CD4-positive, alpha-beta memory T cell (primary cell): ENCODE measurements around the gene ADAMTS3. TPM values are rescaled to one million over a fixed set of nuclear protein-coding genes. Genes with fewer than 3 reads are reported as not detected.
A peak's percentile ranks its signal among the peaks of the same experiment; 100 is the strongest.

Source experiments
- CTCF ChIA-PET: fragments of 350-600 bp; sonication (Branson Sonifier 250); formaldehyde crosslinking; loops from one replicate; lab custom pipeline; 2021; ENCODE audit warnings: inconsistent platforms; ENCODE audit not compliant: partially characterized antibody; lab: Charles Lee
- POLR2A ChIA-PET: fragments of 350-600 bp; sonication (Branson Sonifier 250); formaldehyde crosslinking; loops from one replicate; lab custom pipeline; 2021; ENCODE audit not compliant: partially characterized antibody; lab: Charles Lee
- DNase-seq, 5 donors: peaks; one replicate each; pipeline versions ENCODE4 v3.0.0 to v3.0.0-alpha.2; 2020 to 2022; ENCODE audit warnings: mixed read lengths in 1 of 5
- H3K27ac ChIP-seq: one replicate; pipeline ENCODE4 v1.7.0; 2013; ENCODE audit warnings: low read depth, low read length
- H3K27me3 ChIP-seq: 2 replicates; pipeline ENCODE4 v1.7.0; 2013; ENCODE audit warnings: mild to moderate bottlenecking, low read length, moderate library complexity; ENCODE audit not compliant: insufficient read depth
- H3K36me3 ChIP-seq: 2 replicates; pipeline ENCODE4 v1.7.0; 2013; ENCODE audit warnings: mild to moderate bottlenecking, low read length, moderate library complexity; ENCODE audit not compliant: insufficient read depth
- H3K4me1 ChIP-seq: 2 replicates; pipeline ENCODE4 v1.7.0; 2013; ENCODE audit warnings: mild to moderate bottlenecking, low read length, moderate library complexity; ENCODE audit not compliant: insufficient read depth
- H3K4me3 ChIP-seq, 2 donors: one replicate each; pipeline ENCODE4 v1.7.0; 2013; ENCODE audit warnings: low read length in 2 of 2, mild to moderate bottlenecking in 1 of 2
- H3K9me3 ChIP-seq, 2 donors: one replicate each; pipeline ENCODE4 v1.7.0; 2013; ENCODE audit warnings: low read length in 2 of 2, control low read depth in 1 of 2; ENCODE audit not compliant: control insufficient read depth in 1 of 2
- H3K27ac Mint-ChIP-seq, 7 donors: one replicate each; pipeline ENCODE4 v1.8.0; 2020 to 2021; ENCODE audit warnings: mixed read lengths in 7 of 7, mild to moderate bottlenecking in 6 of 7, inconsistent platforms in 3 of 7, moderate library complexity in 3 of 7
- H3K27me3 Mint-ChIP-seq, 2 donors: one replicate each; pipeline ENCODE4 v1.8.0; 2020 to 2021; ENCODE audit warnings: mixed read lengths in 2 of 2
- H3K36me3 Mint-ChIP-seq, 2 donors: one replicate each; pipeline ENCODE4 v1.8.0; 2020 to 2021; ENCODE audit warnings: mixed read lengths in 2 of 2, inconsistent platforms in 1 of 2, mild to moderate bottlenecking in 1 of 2
- H3K4me1 Mint-ChIP-seq, 4 donors: one replicate each; pipeline ENCODE4 v1.8.0; 2020 to 2021; ENCODE audit warnings: mixed read lengths in 4 of 4, mild to moderate bottlenecking in 1 of 4
- H3K4me3 Mint-ChIP-seq, 8 donors: one replicate each; pipeline ENCODE4 v1.8.0; 2020 to 2021; ENCODE audit warnings: mixed read lengths in 8 of 8, mild to moderate bottlenecking in 7 of 8, moderate library complexity in 6 of 8, inconsistent platforms in 3 of 8
- H3K9me3 Mint-ChIP-seq, 8 donors: one replicate each; pipeline ENCODE4 v1.8.0; 2020 to 2021; ENCODE audit warnings: mixed read lengths in 8 of 8, mild to moderate bottlenecking in 5 of 8, inconsistent platforms in 3 of 8, moderate library complexity in 1 of 8
- intact Hi-C: fragments of 100-400 bp; cut with micrococcal nuclease; formaldehyde crosslinking; loops from one replicate; pipeline ENCODE4 v1.15.1; 2023
- polyA plus RNA-seq, 2 donors: library from polyadenylated mRNA; unstranded; fragments of 300-500 nt; fragmentation: Illumina TruSeq; gene quantifications; one replicate each; pipeline ENCODE4 v1.2.3, GENCODE V29; 2021
- total RNA-seq, 2 experiments: library from RNA; stranded (reverse); gene quantifications; one replicate each; pipeline ENCODE4 v1.2.3, GENCODE V29; 2021

The ADAMTS3 gene
- total and polyA plus RNA-seq, 4 experiments from 2014 or later = not detected

- H3K4me3 Mint-ChIP-seq = no peak overlapping the region
- ChIA-PET CTCF (no interaction called here), POLR2A (no interaction called here)
- peaks cover 0 to 3% of the 10 kb centered on the region in 2 donors for H3K27me3 Mint-ChIP-seq
- Histone ChIP-seq H3K27ac (no peak overlapping the region), H3K9me3 (no peaks in the 10 kb centered on the region), H3K36me3 (no peaks in the 10 kb centered on the region), H3K27me3 (no peaks in the 10 kb centered on the region), H3K4me3 (no peak overlapping the region), H3K4me1 (no peaks in the 10 kb centered on the region)
- no peaks in the 10 kb centered on the region for H3K36me3 Mint-ChIP-seq
- peak in 2 of 5 donors; percentile 5 to 7 for DNase-seq
- H3K27ac Mint-ChIP-seq = no peak overlapping the region
- H3K4me1 Mint-ChIP-seq = peaks cover 0 to 3% (median 1%) of the 10 kb centered on the region in 4 donors
- no peaks in the 10 kb centered on the region for H3K9me3 Mint-ChIP-seq
- intact Hi-C loops = no loop called here
Measured at GRCh38 chr4:72295966-72296557, 273.0 kb downstream of the ADAMTS3 start.

- H3K36me3 Mint-ChIP-seq = no peaks in the 10 kb centered on the region
- intact Hi-C loops = no loop called here
Measured at GRCh38 chr4:72290737-72291136, 278.3 kb downstream of the ADAMTS3 start.

GRCh38 chr4:72286910-72287309 lies 282.1 kb downstream of the ADAMTS3 start:
- Mint-ChIP-seq H3K27ac (no peak overlapping the region), H3K4me3 (no peak overlapping the region), H3K36me3 (no peaks in the 10 kb centered on the region), H3K9me3 (no peaks in the 10 kb centered on the region), H3K4me1 (no peaks in the 10 kb centered on the region), H3K27me3 (peaks cover 0 to 2% of the 10 kb centered on the region in 2 donors)
- Histone ChIP-seq H3K27me3 (no peaks in the 10 kb centered on the region), H3K4me3 (no peak overlapping the region), H3K9me3 (no peaks in the 10 kb centered on the region), H3K27ac (no peak overlapping the region), H3K4me1 (no peaks in the 10 kb centered on the region), H3K36me3 (no peaks in the 10 kb centered on the region)
- intact Hi-C loops = no loop called here
- no peak for DNase-seq
- CTCF ChIA-PET = interaction anchor here (1.1 kb wide), 1 partner anchor 14 kb away, joined by 6 read pairs; no protein-coding TSS in a partner anchor
- POLR2A ChIA-PET = no interaction called here

More at GRCh38 chr4:72290737-72291136, 278.3 kb downstream of the ADAMTS3 start:
- DNase-seq = no peak
- Histone ChIP-seq H3K9me3 (no peaks in the 10 kb centered on the region), H3K36me3 (no peaks in the 10 kb centered on the region), H3K4me3 (no peak overlapping the region), H3K4me1 (no peaks in the 10 kb centered on the region), H3K27me3 (no peaks in the 10 kb centered on the region), H3K27ac (no peak overlapping the region)
- no peaks in the 10 kb centered on the region for H3K4me1 Mint-ChIP-seq
- H3K27ac Mint-ChIP-seq = no peak overlapping the region
- H3K9me3 Mint-ChIP-seq = no peaks in the 10 kb centered on the region
- POLR2A ChIA-PET = no interaction called here
- CTCF ChIA-PET = no interaction called here
- H3K27me3 Mint-ChIP-seq = no peaks in the 10 kb centered on the region
- no peak overlapping the region for H3K4me3 Mint-ChIP-seq

DNA sequence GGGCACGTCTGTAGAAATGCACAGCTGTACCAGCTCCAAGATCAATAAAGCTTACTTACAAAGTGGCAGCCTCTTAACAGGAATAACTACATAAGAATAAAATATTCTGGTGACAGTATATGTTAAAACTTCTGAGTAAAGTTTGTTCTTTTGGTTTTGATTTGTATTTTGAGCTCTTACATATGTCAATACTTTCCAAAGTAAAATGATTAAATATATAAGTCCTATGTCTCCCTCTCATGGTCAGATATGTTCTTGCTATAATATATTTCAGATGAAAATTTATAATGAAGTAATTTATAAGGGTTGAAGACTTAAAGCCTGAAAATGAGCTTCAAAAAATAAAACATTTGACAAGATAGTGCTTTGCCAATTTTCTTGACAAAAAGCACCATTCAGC lies 282.8 kb downstream of the ADAMTS3 start:
- Histone ChIP-seq H3K9me3 (no peaks in the 10 kb centered on the region), H3K27ac (no peak overlapping the region), H3K36me3 (no peaks in the 10 kb centered on the region), H3K4me3 (no peak overlapping the region), H3K4me1 (no peaks in the 10 kb centered on the region), H3K27me3 (no peaks in the 10 kb centered on the region)
- H3K4me1 Mint-ChIP-seq = no peaks in the 10 kb centered on the region
- no peak overlapping the region for H3K27ac Mint-ChIP-seq
- CTCF ChIA-PET = no interaction called here
- no peaks in the 10 kb centered on the region for H3K36me3 Mint-ChIP-seq
- H3K27me3 Mint-ChIP-seq = peaks cover 0 to 2% of the 10 kb centered on the region in 2 donors
- no peak for DNase-seq
- intact Hi-C loops = no loop called here
- no peak overlapping the region for H3K4me3 Mint-ChIP-seq
- POLR2A ChIA-PET = no interaction called here
- no peaks in the 10 kb centered on the region for H3K9me3 Mint-ChIP-seq

DNA sequence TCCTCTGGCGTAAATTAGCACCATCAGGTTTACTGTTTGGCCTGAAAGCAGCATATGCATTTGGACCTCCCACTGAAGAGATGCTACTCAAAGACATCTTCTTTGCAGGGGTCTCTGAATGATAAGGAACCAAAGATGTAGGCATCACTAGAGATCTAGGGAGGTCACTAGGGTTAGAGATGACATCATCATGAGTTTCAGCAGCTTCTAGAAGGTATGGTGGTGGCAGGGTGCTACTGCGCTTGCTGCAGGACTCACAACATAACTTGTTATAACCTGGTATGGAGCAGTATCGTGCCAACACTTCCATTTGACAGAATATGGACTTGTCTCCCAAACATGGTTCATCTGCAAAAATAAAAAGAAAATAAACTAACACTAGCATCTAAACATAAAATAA lies 285.7 kb downstream of the ADAMTS3 start:
- H3K4me1 Mint-ChIP-seq = no peaks in the 10 kb centered on the region
- no peak overlapping the region for H3K27ac ChIP-seq
- no peak overlapping the region for H3K4me3 Mint-ChIP-seq
- no peaks in the 10 kb centered on the region for H3K36me3 ChIP-seq
- ChIA-PET POLR2A (no interaction called here), CTCF (no interaction called here)
- no peak overlapping the region for H3K4me3 ChIP-seq
- peaks cover 0 to 2% of the 10 kb centered on the region in 2 donors for H3K27me3 Mint-ChIP-seq
- DNase-seq = no peak
- intact Hi-C loops = no loop called here
- H3K9me3 ChIP-seq = no peaks in the 10 kb centered on the region
- H3K36me3 Mint-ChIP-seq = no peaks in the 10 kb centered on the region
- H3K27ac Mint-ChIP-seq = no peak overlapping the region
- H3K27me3 ChIP-seq = no peaks in the 10 kb centered on the region
- no peaks in the 10 kb centered on the region for H3K9me3 Mint-ChIP-seq
- no peaks in the 10 kb centered on the region for H3K4me1 ChIP-seq

DNA sequence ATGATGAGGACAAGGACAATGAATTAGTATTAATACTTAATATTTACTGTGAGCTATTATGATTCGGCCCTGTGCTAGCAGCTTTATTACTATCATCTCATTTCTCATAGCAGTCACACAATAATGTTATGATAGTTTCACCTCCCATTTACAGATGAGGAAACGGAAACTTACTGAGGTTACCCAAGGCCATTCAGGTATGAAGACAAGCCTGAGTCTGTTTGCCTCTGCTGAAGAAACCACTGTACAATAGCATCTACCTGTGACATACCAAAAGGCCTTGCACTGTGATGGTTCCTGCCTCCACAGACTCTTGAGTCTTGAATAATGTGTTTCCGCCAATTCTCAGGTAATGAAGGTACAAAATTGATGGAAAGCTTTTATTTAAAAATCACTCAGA lies 288.8 kb downstream of the ADAMTS3 start:
- H3K4me1 ChIP-seq = no peaks in the 10 kb centered on the region
- intact Hi-C loops = no loop called here
- Mint-ChIP-seq H3K27me3 (peaks cover 0 to 2% of the 10 kb centered on the region in 2 donors), H3K36me3 (no peaks in the 10 kb centered on the region), H3K4me1 (no peaks in the 10 kb centered on the region), H3K27ac (no peak overlapping the region), H3K9me3 (peaks cover 0 to 2% (median 0%) of the 10 kb centered on the region in 8 donors), H3K4me3 (no peak overlapping the region)
- no peaks in the 10 kb centered on the region for H3K27me3 ChIP-seq
- POLR2A ChIA-PET = no interaction called here
- no peak overlapping the region for H3K4me3 ChIP-seq
- H3K27ac ChIP-seq = no peak overlapping the region
- no peaks in the 10 kb centered on the region for H3K36me3 ChIP-seq
- CTCF ChIA-PET = interaction anchor here (1.8 kb wide), 1 partner anchor 23 kb away, joined by 6 read pairs; no protein-coding TSS in a partner anchor
- H3K9me3 ChIP-seq = no peaks in the 10 kb centered on the region
- DNase-seq = no peak

- no peak overlapping the region for H3K4me3 Mint-ChIP-seq
- CTCF ChIA-PET = no interaction called here
- POLR2A ChIA-PET = no interaction called here
- Histone ChIP-seq H3K27ac (no peak overlapping the region), H3K4me3 (no peak overlapping the region), H3K9me3 (no peaks in the 10 kb centered on the region), H3K36me3 (no peaks in the 10 kb centered on the region), H3K27me3 (no peaks in the 10 kb centered on the region), H3K4me1 (no peaks in the 10 kb centered on the region)
- no peaks in the 10 kb centered on the region for H3K36me3 Mint-ChIP-seq
- H3K4me1 Mint-ChIP-seq = no peaks in the 10 kb centered on the region
- DNase-seq = no peak
- no peak overlapping the region for H3K27ac Mint-ChIP-seq
- peaks cover 0 to 3% (median under 1%) of the 10 kb centered on the region in 8 donors for H3K9me3 Mint-ChIP-seq
- no peaks in the 10 kb centered on the region for H3K27me3 Mint-ChIP-seq
- intact Hi-C loops = no loop called here
Measured at GRCh38 chr4:72275381-72275780, 293.6 kb downstream of the ADAMTS3 start.
